ENCODE measurements around the gene ALDOB. TPM values are rescaled to one million over a fixed set of nuclear protein-coding genes. Genes with fewer than 3 reads are reported as not detected.

The ALDOB gene
- total RNA-seq, 1 experiment from 2014 or later = 0.67 TPM

GRCh38 chr9:101398068-101398929, 37.3 kb downstream of the ALDOB start, which contains the start of the genes MRPL50 and ZNF189:
TSS of gene MRPL50 (minus strand) at chr9:101398618. CDS start at chr9:101398592, 26 bp downstream.
TSS of gene ZNF189 (plus strand) at chr9:101398851. CDS start at chr9:101399157, 306 bp downstream.
- CTCF ChIA-PET = no interaction called here
- peak; percentile 100 for ATAC-seq
- H3K9me3 ChIP-seq (ENCODE audit: control insufficient read depth, insufficient read depth, low read depth, low read length) = peaks cover 32% of the 10 kb centered on the region
- H3K4me1 ChIP-seq (ENCODE audit: control insufficient read depth, insufficient read depth, low read length) = peaks cover 3% of the 10 kb centered on the region; the same call in 1 of the 2 replicates
- peak within 1 kb of the TSS; percentile 85 to 95 for H3K4me3 ChIP-seq (ENCODE audit: low read depth in 2 of 2, low read length in 2 of 2)
- intact Hi-C loops (cut with micrococcal nuclease; ENCODE audit: unreplicated experiment) = no loop called here
- peak; percentile 78 for DNase-seq (ENCODE audit: low read depth, low spot score)
- in situ Hi-C loops (cut with HindIII; ENCODE audit: low pct_unique_long_range_greater_than_20kb, low sequenced_read_pairs) = no loop called here
- H3K36me3 ChIP-seq (ENCODE audit: control insufficient read depth, insufficient read depth, low read length) = peaks cover 8% of the 10 kb centered on the region
- TF ChIP-seq POLR2AphosphoS5 (IDR thresholded peaks at IDR 0.05; ENCODE audit: low read depth, low read length) (peak; percentile 77), SIN3A (IDR thresholded peaks at IDR 0.05; ENCODE audit: borderline replicate concordance, insufficient read depth, low read depth, low read length) (no peak)
- BruUV-seq (replicated peaks) = TSS peak; percentile 80
- no peaks in the 10 kb centered on the region for H3K27me3 ChIP-seq (ENCODE audit: control insufficient read depth, insufficient read depth, low read length)
- peak within 1 kb of the TSS; percentile 90 for H3K27ac ChIP-seq (ENCODE audit: low read length)
- POLR2A ChIA-PET = interaction anchor here (0.6 to 0.7 kb wide), 2 partner anchors 15 to 16 kb away, joined by 3 read pairs; no protein-coding TSS in a partner anchor

DNA sequence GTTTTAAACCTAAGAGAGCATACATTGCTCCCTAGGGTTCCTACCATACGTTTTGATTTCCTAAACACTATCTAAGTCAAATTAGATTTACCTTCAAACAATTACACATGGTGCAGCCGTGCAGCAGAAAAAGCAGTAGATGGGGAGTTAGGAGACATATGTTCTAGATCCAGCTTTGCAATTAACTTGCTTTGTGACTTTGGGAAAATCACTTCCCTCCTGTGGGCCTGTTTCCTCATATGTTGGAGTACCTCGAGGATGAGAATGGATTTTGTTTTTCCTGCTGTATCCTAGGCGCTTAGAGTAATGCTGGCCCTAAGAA, 37.9 kb downstream of the ALDOB start:
- intact Hi-C loops (cut with micrococcal nuclease; ENCODE audit: unreplicated experiment) = no loop called here
- H3K36me3 ChIP-seq (ENCODE audit: control insufficient read depth, insufficient read depth, low read length) = peaks cover 8% of the 10 kb centered on the region; the same call in 1 of the 2 replicates

More for the DNA sequence above, 37.9 kb downstream of the ALDOB start:
- DNase-seq (ENCODE audit: low read depth, low spot score) (no peak), ATAC-seq (no peak)
- TF ChIP-seq POLR2AphosphoS5 (IDR thresholded peaks at IDR 0.05; ENCODE audit: low read depth, low read length) (no peak), REST (IDR thresholded peaks at IDR 0.05; ENCODE audit: insufficient read depth in 1 of 2, low read depth in 2 of 2, low read length in 1 of 2) (no peak), SIN3A (IDR thresholded peaks at IDR 0.05; ENCODE audit: borderline replicate concordance, insufficient read depth, low read depth, low read length) (no peak), TCF7L2 (IDR thresholded peaks at IDR 0.05; ENCODE audit: low read depth, low read length) (no peak)
- TF ChIP-seq, protein P1, sequence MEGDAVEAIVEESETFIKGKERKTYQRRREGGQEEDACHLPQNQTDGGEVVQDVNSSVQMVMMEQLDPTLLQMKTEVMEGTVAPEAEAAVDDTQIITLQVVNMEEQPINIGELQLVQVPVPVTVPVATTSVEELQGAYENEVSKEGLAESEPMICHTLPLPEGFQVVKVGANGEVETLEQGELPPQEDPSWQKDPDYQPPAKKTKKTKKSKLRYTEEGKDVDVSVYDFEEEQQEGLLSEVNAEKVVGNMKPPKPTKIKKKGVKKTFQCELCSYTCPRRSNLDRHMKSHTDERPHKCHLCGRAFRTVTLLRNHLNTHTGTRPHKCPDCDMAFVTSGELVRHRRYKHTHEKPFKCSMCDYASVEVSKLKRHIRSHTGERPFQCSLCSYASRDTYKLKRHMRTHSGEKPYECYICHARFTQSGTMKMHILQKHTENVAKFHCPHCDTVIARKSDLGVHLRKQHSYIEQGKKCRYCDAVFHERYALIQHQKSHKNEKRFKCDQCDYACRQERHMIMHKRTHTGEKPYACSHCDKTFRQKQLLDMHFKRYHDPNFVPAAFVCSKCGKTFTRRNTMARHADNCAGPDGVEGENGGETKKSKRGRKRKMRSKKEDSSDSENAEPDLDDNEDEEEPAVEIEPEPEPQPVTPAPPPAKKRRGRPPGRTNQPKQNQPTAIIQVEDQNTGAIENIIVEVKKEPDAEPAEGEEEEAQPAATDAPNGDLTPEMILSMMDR (IDR thresholded peaks at IDR 0.05) = no peak
- ChIA-PET POLR2A (no interaction called here), CTCF (no interaction called here)
- Histone ChIP-seq H3K4me1 (ENCODE audit: control insufficient read depth, insufficient read depth, low read length) (peaks cover 3% of the 10 kb centered on the region; the same call in 1 of the 2 replicates), H3K9me3 (ENCODE audit: control insufficient read depth, insufficient read depth, low read depth, low read length) (peaks cover 32% of the 10 kb centered on the region), H3K4me3 (ENCODE audit: low read depth in 2 of 2, low read length in 2 of 2) (peak overlapping the region; percentile 85 to 95), H3K27me3 (ENCODE audit: control insufficient read depth, insufficient read depth, low read length) (no peaks in the 10 kb centered on the region), H3K27ac (ENCODE audit: low read length) (peak overlapping the region; percentile 90)
- BruUV-seq (replicated peaks) = no TSS peak
- in situ Hi-C loops (cut with HindIII; ENCODE audit: low pct_unique_long_range_greater_than_20kb, low sequenced_read_pairs) = no loop called here

Data from Panc1 (cell line).